Posterior vena cava (tissue), 2 donors: Measurements from ENCODE around the gene AFDN. TPM values are rescaled to one million over a fixed set of nuclear protein-coding genes. Genes with fewer than 3 reads are reported as not detected.

ENCODE experiments used
- DNase-seq: peaks from one replicate; pipeline ENCODE4 v3.0.0-alpha.2; 2020; ENCODE audit warnings: low spot score
- intact Hi-C, 2 donors: fragments of 100-400 bp; cut with DNase I; formaldehyde crosslinking; loops; one replicate each; pipeline versions ENCODE4 v1.14.1 to v1.14.2; 2022 to 2023
- total RNA-seq, 2 donors: library from RNA; stranded (reverse); fragmentation: NEBNext Ultra II Directional; extraction: Animal tissue kit (Norgen Biotek cat#: 25700); gene quantifications; one replicate each; pipeline ENCODE4 v1.2.1, GENCODE V29; 2021
- donor health status: DM: yes; HTN: yes; CAD: no.
- donor health status: DM: yes; HTN: yes; CAD: no.

AFDN gene
- total RNA-seq, 2 donors from 2014 or later: 49.3 to 68.6 TPM

DNA sequence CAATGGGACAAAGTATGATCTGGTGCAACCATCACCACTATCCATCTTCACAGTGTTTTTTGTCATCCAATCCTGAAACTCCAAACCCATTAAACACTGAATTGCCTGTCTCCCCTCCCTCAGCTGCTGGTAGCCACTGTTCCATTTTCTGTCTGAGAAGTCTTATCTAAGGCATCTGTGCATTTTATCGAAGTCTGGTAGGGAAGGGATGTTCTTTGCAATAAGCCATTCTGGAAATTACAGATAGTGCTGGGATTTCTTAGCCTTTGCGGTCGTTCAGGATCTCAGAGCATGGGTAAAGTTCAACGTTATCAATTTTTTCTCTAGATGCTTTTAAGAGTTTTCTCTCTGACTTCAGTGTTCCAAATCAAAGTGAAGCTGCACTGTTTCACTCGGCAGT lies 194.9 kb downstream of the AFDN start:
- DNase-seq: no peak
- intact Hi-C loops: no loop called here

Other genes starting within 250 kb of the AFDN start
- not detected for gene KIF25, start 170.8 kb downstream of the AFDN start, total RNA-seq